Psoas muscle (tissue), 8 donors: ENCODE results near the gene C2CD4A. TPM values are rescaled to one million over a fixed set of nuclear protein-coding genes. Genes with fewer than 3 reads are reported as not detected.
A peak's percentile ranks its signal among the peaks of the same experiment; 100 is the strongest.

Experiments used
- ATAC-seq, 4 donors: fragments of 200-7000 bp; cut with Tn5 transposase; one replicate each; pipeline ENCODE4 v1.9.1; 2020; ENCODE audit warnings: moderate library complexity in 3 of 4, mild to moderate bottlenecking in 2 of 4
- DNase-seq, 2 donors: peaks; one replicate each; pipeline ENCODE4 v3.0.0-alpha.2; 2020
- H3K27ac ChIP-seq: fragments of 200-600 bp; one replicate; pipeline ENCODE4 v1.8.0; 2022
- H3K27me3 ChIP-seq, 3 donors: fragments of 200-600 bp in 1 of 3; one replicate each; pipeline versions ENCODE4 v1.6.1 to v1.8.0; 2013 to 2022; ENCODE audit warnings: low read length in 2 of 3, mild to moderate bottlenecking in 2 of 3, moderate library complexity in 1 of 3; ENCODE audit not compliant: insufficient read depth in 3 of 3
- H3K36me3 ChIP-seq, 2 donors: fragments of 200-600 bp in 1 of 2; one replicate each; pipeline versions ENCODE4 v1.6.1 to v1.8.0; 2013 to 2022; ENCODE audit warnings: low read depth in 1 of 2, mild to moderate bottlenecking in 1 of 2, moderate library complexity in 1 of 2; ENCODE audit not compliant: insufficient read depth in 1 of 2
- H3K4me1 ChIP-seq: fragments of 200-600 bp; one replicate; pipeline ENCODE4 v1.8.0; 2022
- H3K4me3 ChIP-seq: fragments of 200-600 bp; one replicate; pipeline ENCODE4 v1.8.0; 2022; ENCODE audit warnings: mild to moderate bottlenecking
- H3K9me3 ChIP-seq: fragments of 200-600 bp; one replicate; pipeline ENCODE4 v1.8.0; 2022
- WGBS, 3 donors: extraction: QIAGEN DNeasy Blood & Tissue Kit; methylation state at CpG; one replicate each; pipeline versions ENCODE4 v1.1.6 to v1.1.7; 2013; 5-methylcytosine and 5-hydroxymethylcytosine counted together
- intact Hi-C, 2 donors: fragments of 100-400 bp; cut with DNase I; formaldehyde crosslinking; loops; one replicate each; pipeline versions ENCODE4 v1.11.0 to v1.14.2; 2022
- polyA plus RNA-seq, 3 donors: library from polyadenylated mRNA; stranded (reverse); fragments of 200-250 nt; gene quantifications; one replicate each; pipeline ENCODE4 v1.2.3, GENCODE V29; 2013
- total RNA-seq, 4 donors: library from RNA; stranded (reverse); fragmentation: NEBNext Ultra II Directional in 2 of 4; extraction: Animal tissue kit (Norgen Biotek cat#: 25700) in 2 of 4; gene quantifications; one replicate each; pipeline versions ENCODE4 v1.2.1 to v1.2.4, GENCODE V29; 2021 to 2023
- TF ChIP-seq, protein P1 (sequence below): fragments of 200-600 bp; IDR thresholded peaks from one replicate; pipeline ENCODE4 v1.8.0; 2022; ENCODE audit warnings: antibody characterized with exemption
- donor health status: healthy with polysubstance abuse.
- donor health status: DM: no; HTN: no; CAD: no; lungs with moderate emphysema.
- donor health status: Bipolar disorder and iron deficiency.
- donor health status: healthy.
- donor health status: DM: yes; HTN: yes; CAD: no.
- donor health status: DM: no; HTN: no; CAD: no.
- donor health status: DM: no; HTN: no; CAD: no.
- donor health status: DM: yes; HTN: yes; CAD: no.

Gene C2CD4A
- total and polyA plus RNA-seq, 7 donors: 0.04 to 6.7 (median 0.19) TPM

DNA sequence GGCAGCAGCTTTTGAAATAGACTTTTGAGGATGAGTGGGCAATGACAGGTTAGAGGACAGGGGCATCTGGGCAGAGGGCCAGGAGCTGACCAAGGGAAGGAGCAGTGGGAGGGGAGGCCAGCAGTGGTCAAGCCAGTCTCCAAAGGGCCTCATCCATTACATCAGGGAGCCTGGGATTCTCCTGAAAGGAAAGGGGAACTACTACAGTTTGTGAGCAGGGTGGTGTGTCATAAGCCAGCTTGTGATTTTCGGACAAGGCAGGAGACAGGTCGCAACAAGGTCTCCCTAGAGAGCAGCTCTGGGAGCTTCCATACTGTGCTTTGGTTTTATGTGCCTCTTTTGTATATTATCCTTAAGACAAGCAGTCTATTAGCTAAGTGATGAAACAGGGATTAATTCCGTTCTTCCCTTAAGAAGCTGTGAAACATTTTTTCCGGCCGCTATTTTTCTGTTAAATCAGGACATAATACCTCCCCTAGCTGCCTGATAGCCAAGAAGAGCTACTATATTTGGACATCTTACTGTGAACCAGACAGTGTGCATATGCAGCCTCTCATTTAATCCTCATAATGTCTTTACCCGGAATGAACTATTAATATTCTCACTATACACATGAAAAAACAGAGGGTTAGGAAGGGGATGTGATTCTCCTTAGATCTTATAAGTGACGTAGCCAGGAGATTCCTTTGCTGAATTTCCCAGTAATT is 51.9 kb downstream of the C2CD4A start:
- intact Hi-C loops: no loop called here
- no peaks in the 10 kb centered on the region for H3K9me3 ChIP-seq
- TF ChIP-seq, protein P1, sequence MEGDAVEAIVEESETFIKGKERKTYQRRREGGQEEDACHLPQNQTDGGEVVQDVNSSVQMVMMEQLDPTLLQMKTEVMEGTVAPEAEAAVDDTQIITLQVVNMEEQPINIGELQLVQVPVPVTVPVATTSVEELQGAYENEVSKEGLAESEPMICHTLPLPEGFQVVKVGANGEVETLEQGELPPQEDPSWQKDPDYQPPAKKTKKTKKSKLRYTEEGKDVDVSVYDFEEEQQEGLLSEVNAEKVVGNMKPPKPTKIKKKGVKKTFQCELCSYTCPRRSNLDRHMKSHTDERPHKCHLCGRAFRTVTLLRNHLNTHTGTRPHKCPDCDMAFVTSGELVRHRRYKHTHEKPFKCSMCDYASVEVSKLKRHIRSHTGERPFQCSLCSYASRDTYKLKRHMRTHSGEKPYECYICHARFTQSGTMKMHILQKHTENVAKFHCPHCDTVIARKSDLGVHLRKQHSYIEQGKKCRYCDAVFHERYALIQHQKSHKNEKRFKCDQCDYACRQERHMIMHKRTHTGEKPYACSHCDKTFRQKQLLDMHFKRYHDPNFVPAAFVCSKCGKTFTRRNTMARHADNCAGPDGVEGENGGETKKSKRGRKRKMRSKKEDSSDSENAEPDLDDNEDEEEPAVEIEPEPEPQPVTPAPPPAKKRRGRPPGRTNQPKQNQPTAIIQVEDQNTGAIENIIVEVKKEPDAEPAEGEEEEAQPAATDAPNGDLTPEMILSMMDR: no peak
- H3K27ac ChIP-seq: peak overlapping the region; percentile 83
- 52 to 68% (median 62%) methylated on average over 7 of the region's 7 CpGs for WGBS, 3 donors
- ATAC-seq (peak in 3 of 4 donors; percentile 2 to 7 (median 4)), DNase-seq (no peak)
- no peaks in the 10 kb centered on the region for H3K27me3 ChIP-seq
- H3K36me3 ChIP-seq: no peaks in the 10 kb centered on the region
- peak overlapping the region; percentile 25 for H3K4me3 ChIP-seq
- peaks cover 18% of the 10 kb centered on the region for H3K4me1 ChIP-seq

DNA sequence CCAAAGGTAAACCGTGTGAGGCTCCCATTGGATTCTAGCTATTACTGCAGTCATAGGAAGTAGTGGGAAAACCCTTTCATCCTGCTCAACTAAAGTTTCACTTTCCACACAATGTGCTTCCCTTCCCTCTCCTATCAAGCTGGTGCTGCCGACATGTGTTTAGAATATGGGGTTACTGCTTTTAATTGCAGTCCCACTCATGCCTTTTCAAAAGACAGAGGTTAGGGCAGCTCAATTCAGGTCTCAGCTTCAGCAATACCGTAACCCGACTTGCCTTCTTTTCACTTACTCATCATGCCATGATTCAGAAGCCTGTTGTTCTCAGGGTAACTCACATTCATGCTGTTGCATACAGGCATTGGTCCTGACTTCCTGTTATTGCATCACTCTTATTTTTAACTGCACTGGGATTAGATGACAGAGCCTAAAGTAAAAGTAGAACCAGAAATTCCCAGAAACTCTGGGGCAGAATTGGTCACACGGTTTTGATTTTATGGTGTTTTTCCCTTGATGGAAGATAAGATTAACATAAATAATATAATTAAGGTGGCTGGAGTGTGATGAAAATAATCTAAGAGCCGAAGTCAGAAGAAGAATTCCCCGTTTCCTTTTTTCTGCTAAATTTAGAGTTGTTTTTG is 52.6 kb downstream of the C2CD4A start:
- H3K4me3 ChIP-seq: peak overlapping the region; percentile 25
- WGBS, 3 donors: 21 to 37% (median 26%) methylated on average over 7 of the region's 7 CpGs
- intact Hi-C loops: no loop called here

DNA sequence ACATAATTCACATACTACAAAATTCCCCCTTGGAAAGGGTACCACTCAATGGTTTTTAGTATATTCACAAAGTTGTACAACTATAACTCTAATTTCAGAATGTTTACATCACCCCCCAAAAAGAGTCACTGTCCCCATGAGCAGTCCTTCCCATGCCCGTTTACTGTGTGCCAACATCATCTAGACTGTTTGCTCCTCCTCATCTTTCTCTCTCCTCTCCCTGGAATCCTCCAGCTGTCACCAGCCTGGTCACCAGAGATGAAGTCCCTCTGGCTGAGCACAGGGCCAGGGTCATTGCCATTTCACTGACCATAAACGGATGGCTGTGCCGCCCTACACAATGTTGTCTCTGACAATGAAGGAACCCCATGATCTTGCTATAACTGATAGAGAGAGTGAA is 53.1 kb downstream of the C2CD4A start:
- H3K27me3 ChIP-seq: no peaks in the 10 kb centered on the region
- H3K9me3 ChIP-seq: no peaks in the 10 kb centered on the region
- TF ChIP-seq, protein P1: no peak
- peaks cover 18% of the 10 kb centered on the region for H3K4me1 ChIP-seq
- H3K27ac ChIP-seq: peak overlapping the region; percentile 83
- ATAC-seq (peak; percentile 68 to 86 (median 70)), DNase-seq (no peak)
- H3K4me3 ChIP-seq: no peak overlapping the region
- WGBS, 3 donors: 50 to 86% (median 58%) methylated on average over 3 of the region's 3 CpGs
- no peaks in the 10 kb centered on the region for H3K36me3 ChIP-seq
- intact Hi-C loops: loop anchor here in 1 of 2 donors (10.0 kb wide), 2 partner anchors 135 to 185 kb away; no protein-coding TSS in a partner anchor

More for the DNA sequence above, 52.6 kb downstream of the C2CD4A start:
- TF ChIP-seq, protein P1: peak; percentile 10
- Histone ChIP-seq H3K36me3 (no peaks in the 10 kb centered on the region), H3K4me1 (peaks cover 18% of the 10 kb centered on the region), H3K9me3 (no peaks in the 10 kb centered on the region), H3K27me3 (no peaks in the 10 kb centered on the region), H3K27ac (peak overlapping the region; percentile 83)
- ATAC-seq (peak; percentile 91 to 95 (median 92)), DNase-seq (no peak)

Other genes starting within 250 kb of the C2CD4A start
- 10 to 100 TPM; 24.8 to 34.1 (median 30.6) TPM for gene VPS13C, start 6.5 kb upstream of the C2CD4A start, total RNA-seq
- gene VPS13C, start 6.5 kb upstream of the C2CD4A start, polyA plus RNA-seq: 1 to 10 TPM; 7.1 to 9.8 (median 8.0) TPM
- gene C2CD4B, start 98.3 kb downstream of the C2CD4A start, total RNA-seq: 1 to 10 TPM in 3 of 4 donors, under 1 TPM in 1; 0.60 to 3.2 (median 1.4) TPM
- 1 to 10 TPM in 1 of 3 donors, under 1 TPM in 2; 0.17 to 8.6 (median 0.25) TPM for gene C2CD4B, start 98.3 kb downstream of the C2CD4A start, polyA plus RNA-seq